Esophagus muscularis mucosa (tissue), 4 donors: ENCODE measurements around the gene EXOC6B. TPM values are rescaled to one million over a fixed set of nuclear protein-coding genes. Genes with fewer than 3 reads are reported as not detected.

Source experiments
- DNase-seq: peaks from one replicate; pipeline ENCODE4 v3.0.0-alpha.2; 2017; ENCODE audit errors: extremely low spot score
- H3K27ac ChIP-seq, 4 donors: fragments of 200-600 bp; sonication (generic); replicated peaks in 1 of 4; 1 replicate in 3 of 4; 2 replicates in 1 of 4; pipeline ENCODE4 v1.5.1; 2016 to 2019; ENCODE audit warnings: mild to moderate bottlenecking in 1 of 4
- H3K27me3 ChIP-seq, 4 donors: fragments of 200-600 bp; sonication (generic); one replicate each; pipeline versions ENCODE4 v1.5.1 to v1.6.0; 2016 to 2019
- H3K36me3 ChIP-seq, 4 donors: fragments of 200-600 bp; sonication (generic); one replicate each; pipeline ENCODE4 v1.5.1; 2016 to 2019
- H3K4me1 ChIP-seq, 4 donors: fragments of 200-600 bp; sonication (generic); one replicate each; pipeline ENCODE4 v1.5.1; 2016 to 2019
- H3K4me3 ChIP-seq, 4 donors: fragments of 200-600 bp; sonication (generic); 1 replicate in 2 of 4; 2 replicates in 2 of 4; pipeline ENCODE4 v1.5.1; 2016 to 2019; ENCODE audit warnings: mild to moderate bottlenecking in 4 of 4, moderate library complexity in 1 of 4
- H3K9me3 ChIP-seq, 4 donors: fragments of 200-600 bp; sonication (generic); 1 replicate in 3 of 4; 2 replicates in 1 of 4; pipeline ENCODE4 v1.5.1; 2016 to 2019
- EP300 ChIP-seq: sonication (generic); formaldehyde crosslinking; IDR thresholded peaks from one replicate; pipeline ENCODE4 v1.6.1; 2017; ENCODE audit warnings: antibody characterized with exemption
- POLR2A ChIP-seq: fragments of 450-650 bp; IDR thresholded peaks from one replicate; pipeline ENCODE4 v1.6.1; 2017; ENCODE audit warnings: antibody characterized with exemption, moderate library complexity, mild to moderate bottlenecking, low read depth
- POLR2AphosphoS5 ChIP-seq, 2 donors: sonication (generic); formaldehyde crosslinking; IDR thresholded peaks; one replicate each; pipeline ENCODE4 v1.6.1; 2017; ENCODE audit warnings: antibody characterized with exemption in 2 of 2
- WGBS: methylation state at CpG from one replicate; pipeline ENCODE4 v1.1.5; 2018; 5-methylcytosine and 5-hydroxymethylcytosine counted together
- intact Hi-C: fragments of 100-400 bp; cut with DNase I; formaldehyde crosslinking; loops from one replicate; pipeline ENCODE4 v1.15.1; 2023
- total RNA-seq, 4 donors: library from RNA; depleted of rRNA; stranded (reverse); fragments of >200 nt; gene quantifications; one replicate each; pipeline versions ENCODE4 v1.1.0 to v1.2.1, GENCODE V29; 2016
- TF ChIP-seq, protein P1 (sequence below), 3 experiments: fragments of 200-600 bp in 2 of 3; fragments of 450-650 bp in 1 of 3; sonication (generic) in 2 of 3; IDR thresholded peaks; one replicate each; pipeline ENCODE4 v1.5.1; 2017 to 2019; ENCODE audit warnings: antibody characterized with exemption in 3 of 3, mild to moderate bottlenecking in 2 of 3, moderate library complexity in 1 of 3

EXOC6B gene
- total RNA-seq, 4 donors from 2014 or later, result 24.5 to 45.9 (median 37.4) TPM

- H3K4me1 ChIP-seq, result no peaks in the 10 kb centered on the region
- no peaks in the 10 kb centered on the region for H3K36me3 ChIP-seq
- peaks cover 0 to 84% (median 8%) of the 10 kb centered on the region in 4 donors for H3K27me3 ChIP-seq
- no peak overlapping the region for H3K4me3 ChIP-seq
- intact Hi-C loops, result no loop called here
- WGBS, result 79% methylated on average over 5 of the region's 5 CpGs
- TF ChIP-seq EP300 (no peak), POLR2AphosphoS5 (IDR thresholded peaks at IDR 0.05) (no peak), POLR2A (no peak)
- TF ChIP-seq, protein P1, sequence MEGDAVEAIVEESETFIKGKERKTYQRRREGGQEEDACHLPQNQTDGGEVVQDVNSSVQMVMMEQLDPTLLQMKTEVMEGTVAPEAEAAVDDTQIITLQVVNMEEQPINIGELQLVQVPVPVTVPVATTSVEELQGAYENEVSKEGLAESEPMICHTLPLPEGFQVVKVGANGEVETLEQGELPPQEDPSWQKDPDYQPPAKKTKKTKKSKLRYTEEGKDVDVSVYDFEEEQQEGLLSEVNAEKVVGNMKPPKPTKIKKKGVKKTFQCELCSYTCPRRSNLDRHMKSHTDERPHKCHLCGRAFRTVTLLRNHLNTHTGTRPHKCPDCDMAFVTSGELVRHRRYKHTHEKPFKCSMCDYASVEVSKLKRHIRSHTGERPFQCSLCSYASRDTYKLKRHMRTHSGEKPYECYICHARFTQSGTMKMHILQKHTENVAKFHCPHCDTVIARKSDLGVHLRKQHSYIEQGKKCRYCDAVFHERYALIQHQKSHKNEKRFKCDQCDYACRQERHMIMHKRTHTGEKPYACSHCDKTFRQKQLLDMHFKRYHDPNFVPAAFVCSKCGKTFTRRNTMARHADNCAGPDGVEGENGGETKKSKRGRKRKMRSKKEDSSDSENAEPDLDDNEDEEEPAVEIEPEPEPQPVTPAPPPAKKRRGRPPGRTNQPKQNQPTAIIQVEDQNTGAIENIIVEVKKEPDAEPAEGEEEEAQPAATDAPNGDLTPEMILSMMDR (IDR thresholded peaks at IDR 0.05), result no peak
- peak; percentile 50 for DNase-seq
- no peak overlapping the region for H3K27ac ChIP-seq
- no peaks in the 10 kb centered on the region for H3K9me3 ChIP-seq
These were observed 670.1 kb downstream of the EXOC6B start for GRCh38 chr2:72155737-72156136.

DNA sequence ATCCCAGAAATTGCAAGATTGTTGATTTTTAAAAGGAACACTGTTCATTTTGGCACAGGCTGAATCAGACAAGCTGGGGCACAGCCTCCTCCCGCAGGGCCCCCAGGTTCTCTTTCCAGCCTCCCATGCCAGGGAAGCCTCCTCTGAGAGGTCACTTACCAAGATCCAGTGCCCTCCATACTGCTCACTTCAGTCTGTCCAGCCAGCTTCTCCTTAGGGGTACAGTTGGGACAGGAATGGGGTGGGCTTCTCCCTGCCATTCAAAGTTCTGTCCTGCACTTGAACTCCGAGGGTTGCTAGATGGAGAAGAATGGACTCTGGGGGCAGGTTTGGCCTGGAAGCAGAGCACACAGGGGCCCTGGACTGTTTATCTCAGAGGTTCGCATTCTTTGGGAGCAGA is 670.7 kb downstream of the EXOC6B start:
- H3K4me3 ChIP-seq, result no peak overlapping the region
- peak; percentile 82 for DNase-seq
- no peak overlapping the region for H3K27ac ChIP-seq
- intact Hi-C loops, result no loop called here
- H3K27me3 ChIP-seq, result peaks cover 0 to 87% (median 8%) of the 10 kb centered on the region in 4 donors
- WGBS, result 100% methylated on average over 3 of the region's 3 CpGs
- no peaks in the 10 kb centered on the region for H3K36me3 ChIP-seq
- no peaks in the 10 kb centered on the region for H3K9me3 ChIP-seq
- TF ChIP-seq, protein P1 (IDR thresholded peaks at IDR 0.05), result no peak
- TF ChIP-seq POLR2AphosphoS5 (IDR thresholded peaks at IDR 0.05) (no peak), POLR2A (no peak), EP300 (no peak)
- H3K4me1 ChIP-seq, result peaks cover 1 to 5% (median 5%) of the 10 kb centered on the region in 4 donors

DNA sequence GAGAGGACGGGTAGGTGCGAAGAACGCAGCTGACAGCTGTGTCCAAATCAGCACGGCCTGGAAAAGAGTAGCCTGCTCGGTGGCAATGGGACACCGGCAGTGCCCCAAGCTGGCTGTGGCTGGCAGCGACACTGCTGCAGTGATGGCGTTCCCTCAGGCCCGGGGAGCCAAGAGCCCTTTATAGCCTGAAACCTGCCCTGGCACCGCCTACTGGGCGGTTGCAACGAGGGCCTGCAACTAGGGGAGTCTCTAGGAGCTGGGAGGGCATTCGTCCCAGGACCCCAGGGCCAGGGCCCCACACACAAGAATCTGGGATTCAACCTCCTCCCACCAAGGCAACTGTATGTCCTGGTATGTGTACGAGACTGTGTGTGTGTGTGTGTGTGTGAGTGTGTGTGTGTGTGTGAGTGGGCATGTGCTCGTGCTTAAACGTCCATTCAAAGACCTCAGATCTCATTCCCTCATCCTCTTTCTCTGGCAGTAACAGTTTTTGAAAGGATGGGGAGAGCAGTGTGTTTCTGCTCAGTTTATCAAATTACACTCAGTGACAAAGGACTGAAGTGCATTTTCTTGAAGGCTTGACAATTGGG is 671.4 kb downstream of the EXOC6B start:
- peaks cover 0 to 87% (median 14%) of the 10 kb centered on the region in 4 donors for H3K27me3 ChIP-seq
- H3K9me3 ChIP-seq, result no peaks in the 10 kb centered on the region
- peak; percentile 66 for DNase-seq
- H3K27ac ChIP-seq, result no peak overlapping the region
- H3K36me3 ChIP-seq, result no peaks in the 10 kb centered on the region
- 85% methylated on average over 16 of the region's 16 CpGs for WGBS
- intact Hi-C loops, result loop anchor here (5.0 kb wide), 4 partner anchors 352 to 607 kb away; no protein-coding TSS in a partner anchor
- H3K4me3 ChIP-seq, result no peak overlapping the region
- peaks cover 8 to 12% (median 12%) of the 10 kb centered on the region in 4 donors for H3K4me1 ChIP-seq
- TF ChIP-seq EP300, result no peak
- no peak for TF ChIP-seq POLR2AphosphoS5 (IDR thresholded peaks at IDR 0.05)

GRCh38 chr2:72153924-72154323 is 671.9 kb downstream of the EXOC6B start:
- Histone ChIP-seq H3K4me1 (peaks cover 13 to 18% (median 17%) of the 10 kb centered on the region in 4 donors), H3K27ac (no peak overlapping the region), H3K4me3 (no peak overlapping the region), H3K27me3 (peaks cover 0 to 87% (median 19%) of the 10 kb centered on the region in 4 donors), H3K9me3 (no peaks in the 10 kb centered on the region), H3K36me3 (no peaks in the 10 kb centered on the region)
- 86% methylated on average over 5 of the region's 5 CpGs for WGBS
- TF ChIP-seq, protein P1 (IDR thresholded peaks at IDR 0.05), result no peak
- TF ChIP-seq POLR2AphosphoS5 (IDR thresholded peaks at IDR 0.05) (no peak), EP300 (no peak), POLR2A (no peak)
- peak; percentile 53 for DNase-seq
- intact Hi-C loops, result loop anchor here (5.0 kb wide), 4 partner anchors 352 to 607 kb away; no protein-coding TSS in a partner anchor

- Histone ChIP-seq H3K27ac (no peak overlapping the region), H3K36me3 (no peaks in the 10 kb centered on the region), H3K4me1 (peaks cover 14 to 23% (median 20%) of the 10 kb centered on the region in 4 donors), H3K27me3 (peaks cover 0 to 83% (median 19%) of the 10 kb centered on the region in 4 donors), H3K4me3 (no peak overlapping the region), H3K9me3 (no peaks in the 10 kb centered on the region)
- TF ChIP-seq, protein P1 (IDR thresholded peaks at IDR 0.05), result no peak
- TF ChIP-seq POLR2A, result no peak
- no peak for TF ChIP-seq POLR2AphosphoS5 (IDR thresholded peaks at IDR 0.05)
- TF ChIP-seq EP300, result no peak
- WGBS, result 89% methylated on average over 7 of the region's 18 CpGs
- intact Hi-C loops, result loop anchor here (5.0 kb wide), 4 partner anchors 351 to 606 kb away; no protein-coding TSS in a partner anchor
- DNase-seq, result peak; percentile 88
These were observed 672.6 kb downstream of the EXOC6B start for GRCh38 chr2:72153026-72153791.
